Small intestine (tissue), 7 donors: Measurements from ENCODE around the gene PARP3. TPM values are rescaled to one million over a fixed set of nuclear protein-coding genes. Genes with fewer than 3 reads are reported as not detected.

ENCODE experiments used
- DNase-seq, 2 donors: peaks; one replicate each; pipeline versions ENCODE4 v3.0.0 to v3.0.0-alpha.2; 2013
- FAIRE-seq: peaks from 2 replicates; lab custom pipeline; 2012; peaks lifted over from hg19 to GRCh38; lab: Jason Lieb, UNC
- H3K27ac ChIP-seq, 3 donors: one replicate each; pipeline ENCODE4 v1.5.1; 2013; ENCODE audit warnings: low read length in 2 of 3, mild to moderate bottlenecking in 2 of 3, control low read depth in 1 of 3, inconsistent platforms in 1 of 3, low read depth in 1 of 3, moderate library complexity in 1 of 3
- H3K27me3 ChIP-seq, 3 donors: one replicate each; pipeline ENCODE4 v1.6.1; 2013; ENCODE audit warnings: low read length in 3 of 3, inconsistent platforms in 1 of 3; ENCODE audit not compliant: control insufficient read depth in 3 of 3, insufficient read depth in 3 of 3
- H3K36me3 ChIP-seq, 3 donors: one replicate each; pipeline ENCODE4 v1.6.1; 2013; ENCODE audit warnings: low read length in 3 of 3, inconsistent platforms in 1 of 3, low read depth in 1 of 3, mild to moderate bottlenecking in 1 of 3, moderate library complexity in 1 of 3; ENCODE audit not compliant: control insufficient read depth in 3 of 3, insufficient read depth in 2 of 3
- H3K4me1 ChIP-seq, 3 donors: one replicate each; pipeline ENCODE4 v1.6.1; 2013; ENCODE audit warnings: low read length in 2 of 3, inconsistent platforms in 1 of 3, low read depth in 1 of 3, mild to moderate bottlenecking in 1 of 3, moderate library complexity in 1 of 3; ENCODE audit not compliant: control insufficient read depth in 3 of 3, insufficient read depth in 2 of 3
- H3K4me3 ChIP-seq, 3 donors: one replicate each; pipeline ENCODE4 v1.5.1; 2013; ENCODE audit warnings: low read length in 3 of 3, control low read depth in 1 of 3, inconsistent platforms in 1 of 3, low read depth in 1 of 3, mild to moderate bottlenecking in 1 of 3, moderate library complexity in 1 of 3
- H3K9me3 ChIP-seq, 2 donors: one replicate each; pipeline ENCODE4 v1.6.1; 2013; ENCODE audit warnings: low read depth in 1 of 2, low read length in 1 of 2; ENCODE audit not compliant: control insufficient read depth in 2 of 2, insufficient read depth in 1 of 2
- WGBS, 3 donors: extraction: QIAGEN DNeasy Blood & Tissue Kit; methylation state at CpG; one replicate each; pipeline ENCODE4 v1.1.7; 2013; 5-methylcytosine and 5-hydroxymethylcytosine counted together
- polyA plus RNA-seq, 4 donors: library from polyadenylated mRNA; stranded (reverse) in 3 of 4; unstranded in 1 of 4; fragments of 200-250 nt in 3 of 4; fragments of 120-200 nt in 1 of 4; gene quantifications; one replicate each; pipeline versions ENCODE4 v1.2.1 to v1.2.3, GENCODE V29; 2013
- donor health status: healthy with polysubstance abuse.
- donor health status: control.
- donor health status: control.
- donor health status: Bipolar disorder and iron deficiency.
- donor health status: healthy.

Gene PARP3
- polyA plus RNA-seq, 4 donors, result 11.7 to 59.5 (median 35.8) TPM

DNA sequence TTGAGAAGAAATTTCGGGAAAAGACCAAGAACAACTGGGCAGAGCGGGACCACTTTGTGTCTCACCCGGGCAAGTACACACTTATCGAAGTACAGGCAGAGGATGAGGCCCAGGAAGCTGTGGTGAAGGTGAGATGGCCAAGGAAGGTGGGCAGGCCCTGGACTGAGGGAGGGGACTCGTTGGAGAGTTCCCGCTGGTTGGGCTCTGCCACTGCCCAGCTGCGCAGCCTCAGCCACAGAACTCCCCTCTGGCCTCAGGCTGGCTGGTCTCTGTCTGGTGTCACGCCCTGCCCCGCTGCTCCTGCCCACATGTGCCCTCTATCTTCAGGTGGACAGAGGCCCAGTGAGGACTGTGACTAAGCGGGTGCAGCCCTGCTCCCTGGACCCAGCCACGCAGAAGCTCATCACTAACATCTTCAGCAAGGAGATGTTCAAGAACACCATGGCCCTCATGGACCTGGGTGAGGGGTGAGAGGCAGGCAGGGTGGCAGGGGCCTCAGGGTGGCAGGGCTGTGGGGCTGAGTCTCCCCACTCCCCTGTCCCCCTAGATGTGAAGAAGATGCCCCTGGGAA, 2.4 kb downstream of the PARP3 start:
- 78 to 90% (median 87%) methylated on average over 11 of the region's 11 CpGs for WGBS, 3 donors
- FAIRE-seq (no peak), DNase-seq (no peak)
- Histone ChIP-seq H3K4me3 (no peak overlapping the region), H3K9me3 (no peaks in the 10 kb centered on the region), H3K27ac (no peak overlapping the region), H3K4me1 (peaks cover 3 to 22% (median 9%) of the 10 kb centered on the region in 3 donors), H3K36me3 (peaks cover 0 to 29% (median 0%) of the 10 kb centered on the region in 3 donors), H3K27me3 (no peaks in the 10 kb centered on the region)

DNA sequence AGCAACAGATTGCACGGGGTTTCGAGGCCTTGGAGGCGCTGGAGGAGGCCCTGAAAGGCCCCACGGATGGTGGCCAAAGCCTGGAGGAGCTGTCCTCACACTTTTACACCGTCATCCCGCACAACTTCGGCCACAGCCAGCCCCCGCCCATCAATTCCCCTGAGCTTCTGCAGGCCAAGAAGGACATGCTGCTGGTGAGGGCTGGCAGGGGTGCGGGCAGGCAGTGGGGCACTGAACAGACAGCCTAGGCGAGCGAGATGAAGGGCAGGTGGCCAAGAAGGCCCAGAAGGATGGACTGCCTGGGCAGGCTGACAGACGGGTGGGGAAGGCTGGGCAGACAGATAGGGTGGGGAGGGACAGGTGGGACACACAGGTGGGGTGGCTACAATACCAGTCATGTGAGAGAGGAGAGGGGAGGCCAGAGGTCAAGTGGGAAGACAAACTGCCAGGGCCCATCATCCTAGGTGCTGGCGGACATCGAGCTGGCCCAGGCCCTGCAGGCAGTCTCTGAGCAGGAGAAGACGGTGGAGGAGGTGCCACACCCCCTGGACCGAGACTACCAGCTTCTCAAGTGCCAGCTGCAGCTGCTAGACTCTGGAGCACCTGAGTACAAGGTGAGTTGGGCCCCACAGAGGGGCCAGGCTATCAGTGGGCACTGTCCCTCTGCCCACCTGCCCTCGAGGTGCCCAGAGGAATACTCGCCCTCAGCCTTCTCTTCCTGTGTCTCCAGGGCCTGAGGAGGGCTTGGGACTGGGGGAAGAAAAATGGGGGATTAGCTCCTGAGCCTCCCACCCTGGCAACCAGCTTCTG, 3.1 kb downstream of the PARP3 start:
- no peak for DNase-seq

DNA sequence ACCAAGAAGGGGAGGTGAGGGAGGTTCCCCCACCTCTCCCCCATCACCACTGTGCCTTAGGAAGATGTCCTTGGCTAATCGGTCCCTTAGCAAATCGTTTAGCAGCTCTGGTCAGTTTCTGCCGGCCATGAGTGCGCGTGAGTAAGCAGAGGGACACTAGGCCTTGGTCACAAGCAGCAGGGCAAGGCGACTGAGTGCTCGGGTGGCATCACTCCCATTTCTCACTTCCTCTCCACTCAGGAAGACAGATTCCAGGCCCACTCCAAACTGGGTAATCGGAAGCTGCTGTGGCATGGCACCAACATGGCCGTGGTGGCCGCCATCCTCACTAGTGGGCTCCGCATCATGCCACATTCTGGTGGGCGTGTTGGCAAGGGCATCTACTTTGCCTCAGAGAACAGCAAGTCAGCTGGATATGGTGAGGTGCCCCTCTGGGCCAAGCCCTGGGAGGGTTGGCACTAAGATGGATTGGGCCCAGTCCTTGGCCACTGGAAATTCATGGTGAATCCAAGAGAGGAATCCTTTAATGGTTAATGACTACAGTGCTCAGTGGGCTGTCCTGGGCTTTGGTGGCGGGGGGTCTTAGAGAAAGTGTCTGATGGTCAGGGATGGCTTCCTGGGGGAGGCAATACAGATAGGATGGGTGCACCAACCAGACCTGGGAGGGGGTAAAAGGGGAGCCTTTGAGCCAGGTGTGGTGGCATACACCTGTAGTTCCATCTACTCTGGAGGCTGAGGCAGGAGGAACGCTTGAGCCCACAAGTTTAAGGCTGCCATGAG, 4.0 kb downstream of the PARP3 start:
- H3K4me3 ChIP-seq, result no peak overlapping the region
- 93 to 94% (median 94%) methylated on average over 14 of the region's 14 CpGs for WGBS, 3 donors
- FAIRE-seq, result no peak

More for the DNA sequence above, 3.1 kb downstream of the PARP3 start:
- H3K27me3 ChIP-seq, result no peaks in the 10 kb centered on the region
- H3K27ac ChIP-seq, result no peak overlapping the region
- FAIRE-seq, result no peak
- H3K4me3 ChIP-seq, result no peak overlapping the region
- H3K4me1 ChIP-seq, result peaks cover 3 to 22% (median 9%) of the 10 kb centered on the region in 3 donors
- H3K9me3 ChIP-seq, result no peaks in the 10 kb centered on the region
- WGBS, 3 donors, result 77 to 90% (median 90%) methylated on average over 16 to 18 of the region's 18 CpGs
- peaks cover 0 to 29% (median 0%) of the 10 kb centered on the region in 3 donors for H3K36me3 ChIP-seq

DNA sequence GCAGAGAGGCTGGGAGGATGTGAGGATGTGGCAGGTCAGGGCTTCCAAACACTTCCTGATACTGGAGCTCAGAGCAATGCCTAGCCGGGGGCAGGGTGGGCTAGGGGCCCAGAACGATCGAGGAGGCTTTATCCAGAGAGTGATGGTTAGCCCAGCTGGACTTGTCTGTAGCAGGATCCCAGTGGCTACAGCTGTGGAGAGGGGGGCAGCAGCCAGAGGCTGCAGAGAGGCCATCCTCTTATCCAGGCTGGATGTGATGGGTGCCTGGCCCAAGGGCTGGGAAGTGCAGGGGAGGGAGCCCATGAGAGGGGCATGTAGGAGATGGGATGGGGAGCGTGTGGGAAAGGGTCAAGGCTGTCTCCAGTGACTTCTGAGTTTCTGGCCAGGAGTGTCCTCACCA, 4.6 kb downstream of the PARP3 start:
- Histone ChIP-seq H3K4me1 (peaks cover 0 to 14% (median 5%) of the 10 kb centered on the region in 3 donors), H3K4me3 (no peak overlapping the region), H3K36me3 (peaks cover 0 to 29% (median 0%) of the 10 kb centered on the region in 3 donors), H3K9me3 (no peaks in the 10 kb centered on the region), H3K27me3 (no peaks in the 10 kb centered on the region), H3K27ac (no peak overlapping the region)
- FAIRE-seq (no peak), DNase-seq (no peak)
- WGBS, 3 donors, result 69 to 86% (median 80%) methylated on average over 4 of the region's 4 CpGs

More for the DNA sequence above, 4.0 kb downstream of the PARP3 start:
- Histone ChIP-seq H3K27ac (no peak overlapping the region), H3K4me1 (peaks cover 0 to 14% (median 5%) of the 10 kb centered on the region in 3 donors), H3K9me3 (no peaks in the 10 kb centered on the region), H3K36me3 (peaks cover 0 to 29% (median 0%) of the 10 kb centered on the region in 3 donors), H3K27me3 (no peaks in the 10 kb centered on the region)
- DNase-seq, result no peak

DNA sequence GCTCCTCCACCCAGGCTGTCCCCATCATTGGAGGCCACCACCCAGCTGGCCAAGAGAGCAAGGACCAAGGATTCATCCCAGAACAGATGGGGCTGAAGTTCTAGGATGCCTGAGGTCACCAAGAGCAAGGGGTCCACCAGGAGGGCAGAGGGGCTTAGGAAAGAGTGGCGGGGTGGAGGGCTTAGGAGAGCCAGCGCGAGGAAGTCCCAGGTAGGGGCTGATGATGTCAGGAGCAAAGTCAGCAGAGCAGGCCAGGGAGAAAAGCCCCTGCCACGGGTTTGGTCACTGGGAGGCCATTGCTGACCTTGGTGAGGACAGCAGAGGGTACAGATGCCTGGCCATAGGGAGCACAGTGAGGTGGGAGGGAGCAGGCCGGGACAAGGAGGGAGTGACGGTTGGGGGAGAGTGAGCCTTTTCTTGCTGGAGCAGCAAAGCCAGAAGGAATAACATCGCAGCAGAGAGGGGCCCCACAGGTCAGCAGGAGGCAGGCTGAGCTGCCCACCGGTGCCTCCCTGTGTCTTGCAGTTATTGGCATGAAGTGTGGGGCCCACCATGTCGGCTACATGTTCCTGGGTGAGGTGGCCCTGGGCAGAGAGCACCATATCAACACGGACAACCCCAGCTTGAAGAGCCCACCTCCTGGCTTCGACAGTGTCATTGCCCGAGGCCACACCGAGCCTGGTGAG, 5.2 kb downstream of the PARP3 start:
- Histone ChIP-seq H3K27me3 (no peaks in the 10 kb centered on the region), H3K4me3 (no peak overlapping the region), H3K36me3 (peaks cover 0 to 29% (median 0%) of the 10 kb centered on the region in 3 donors), H3K4me1 (peaks cover 0 to 11% (median 5%) of the 10 kb centered on the region in 3 donors), H3K9me3 (no peaks in the 10 kb centered on the region), H3K27ac (no peak overlapping the region)
- DNase-seq, result no peak
- WGBS, 3 donors, result 80 to 88% (median 84%) methylated on average over 13 of the region's 13 CpGs
- FAIRE-seq, result no peak

DNA sequence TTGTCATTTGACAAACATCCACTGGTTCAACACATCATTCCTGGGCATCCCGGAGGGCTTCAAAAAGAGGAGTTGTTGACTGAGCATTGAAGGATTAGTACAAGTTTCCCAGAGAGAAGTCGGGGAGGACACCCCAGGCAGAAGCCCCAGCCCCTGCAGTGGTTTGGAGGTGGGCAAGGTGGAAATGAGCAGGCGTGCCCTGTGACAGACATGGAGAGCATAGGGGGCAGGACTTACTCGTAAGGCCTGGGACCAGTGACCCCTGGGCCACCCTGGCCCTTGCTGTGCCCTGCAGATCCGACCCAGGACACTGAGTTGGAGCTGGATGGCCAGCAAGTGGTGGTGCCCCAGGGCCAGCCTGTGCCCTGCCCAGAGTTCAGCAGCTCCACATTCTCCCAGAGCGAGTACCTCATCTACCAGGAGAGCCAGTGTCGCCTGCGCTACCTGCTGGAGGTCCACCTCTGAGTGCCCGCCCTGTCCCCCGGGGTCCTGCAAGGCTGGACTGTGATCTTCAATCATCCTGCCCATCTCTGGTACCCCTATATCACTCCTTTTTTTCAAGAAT, 5.9 kb downstream of the PARP3 start:
- Histone ChIP-seq H3K27ac (no peak overlapping the region), H3K4me1 (peaks cover 0 to 4% (median 2%) of the 10 kb centered on the region in 3 donors), H3K36me3 (peaks cover 0 to 29% (median 0%) of the 10 kb centered on the region in 3 donors), H3K4me3 (no peak overlapping the region), H3K27me3 (no peaks in the 10 kb centered on the region), H3K9me3 (no peaks in the 10 kb centered on the region)
- DNase-seq, result no peak
- FAIRE-seq, result no peak
- 92% methylated on average over 10 of the region's 10 CpGs for WGBS, 3 donors

DNA sequence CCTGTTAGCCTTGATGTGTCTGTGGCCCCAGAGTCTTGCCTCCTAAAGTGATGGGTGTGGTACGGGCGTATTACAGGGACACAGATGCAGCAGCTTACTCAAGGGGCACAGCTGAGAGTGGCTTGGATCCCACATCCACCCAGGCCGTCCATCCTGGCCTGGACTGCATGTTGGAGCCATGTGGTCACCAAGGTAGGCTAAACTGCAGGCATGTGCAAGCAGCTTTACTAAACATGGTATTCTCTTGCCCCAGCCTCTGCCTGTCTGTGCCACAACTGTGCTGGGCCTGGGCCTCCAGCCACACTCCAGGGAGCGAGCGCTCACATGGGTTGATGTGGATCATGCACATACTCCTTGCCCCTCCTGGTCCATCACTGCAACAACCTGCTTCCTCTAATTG, 7.0 kb downstream of the PARP3 start:
- Histone ChIP-seq H3K27me3 (peaks cover 0 to 9% (median 0%) of the 10 kb centered on the region in 3 donors), H3K27ac (no peak overlapping the region), H3K4me3 (no peak overlapping the region), H3K4me1 (no peaks in the 10 kb centered on the region), H3K9me3 (no peaks in the 10 kb centered on the region), H3K36me3 (peaks cover 0 to 27% (median 0%) of the 10 kb centered on the region in 3 donors)
- WGBS, 3 donors, result 84 to 93% (median 88%) methylated on average over 5 of the region's 5 CpGs
- DNase-seq (no peak), FAIRE-seq (no peak)
